ENCODE data around the gene ZNF771. TPM values are rescaled to one million over a fixed set of nuclear protein-coding genes. Genes with fewer than 3 reads are reported as not detected.

ZNF771 gene
- 2.8 to 4.1 TPM (median 4.0 TPM) in 3 replicates for polyA plus RNA-seq
- 0.59 TPM for polyA plus RNA-seq (2011; ENCODE audit: low read depth)
- 2.9 and 5.2 TPM in 2 replicates for polyA plus RNA-seq (2011; cell fraction: cytosol; rRNA removed)
- polyA plus RNA-seq (2011; cell fraction: nucleus; rRNA removed): 2.1 and 4.1 TPM in 2 replicates
- 1.7 and 3.3 TPM in 2 replicates for polyA plus RNA-seq (2012; ENCODE audit: low replicate concordance)
- 1.0 to 4.3 TPM (median 3.9 TPM) in 3 replicates for polyA minus RNA-seq
- 6.1 TPM for polyA minus RNA-seq (2011; cell fraction: cytosol; rRNA and poly(A)+ RNA removed)
- 1.7 and 2.2 TPM in 2 replicates for polyA minus RNA-seq (2011; cell fraction: nucleus; rRNA and poly(A)+ RNA removed)

GRCh38 chr16:30407102-30407803, at the start of gene ZNF771:
Gene ZNF771 (plus strand): TSS chr16:30407606. CDS start chr16:30408054, 448 bp downstream.
- peaks cover 4% of the 10 kb centered on the region for H3K9me1 ChIP-seq (ENCODE audit: control insufficient read depth, extremely low read depth, insufficient read depth, low read length)
- peaks cover 12% of the 10 kb centered on the region for H3K4me1 ChIP-seq (ENCODE audit: control insufficient read depth, extremely low read depth, insufficient read depth, low read length)
- peak within 1 kb of the TSS; percentile 53 to 79 (median 79) for H3K4me3 ChIP-seq (ENCODE audit: control insufficient read depth in 2 of 3, extremely low read depth in 1 of 3, insufficient read depth in 2 of 3, low read depth in 1 of 3, low read length in 3 of 3)
- H3K27me3 ChIP-seq (ENCODE audit: control insufficient read depth, extremely low read depth, insufficient read depth, low read length): no peaks in the 10 kb centered on the region
- H2AFZ ChIP-seq (ENCODE audit: control insufficient read depth, low read length): peak within 1 kb of the TSS; percentile 96
- H3K36me3 ChIP-seq (ENCODE audit: control insufficient read depth in 2 of 2, extremely low read depth in 1 of 2, insufficient read depth in 2 of 2, low read length in 2 of 2): peaks cover 3 to 8% of the 10 kb centered on the region in 2 experiments
- peak in 1 of 3 experiments; percentile 4 for TF ChIP-seq CTCF (optimal IDR thresholded peaks at IDR 0.05 in 1 of 3, IDR thresholded peaks at IDR 0.05 in 1 of 3, conservative IDR thresholded peaks at IDR 0.05 in 1 of 3; ENCODE audit: extremely low read depth in 1 of 3, insufficient read depth in 2 of 3, low read length in 3 of 3)
- no peak for TF ChIP-seq EZH2 (IDR thresholded peaks at IDR 0.05; ENCODE audit: low read length)
- peaks cover 6% of the 10 kb centered on the region for H3K79me2 ChIP-seq (ENCODE audit: control insufficient read depth, insufficient read depth, low read length)
- H3K9ac ChIP-seq (ENCODE audit: control insufficient read depth, extremely low read depth, insufficient read depth, low read length): peak within 1 kb of the TSS; percentile 83
- dilution Hi-C loops (cut with MboI; ENCODE audit: extremely low pct_ligation_motif_present, low sequenced_read_pairs): no loop called here
- no peaks in the 10 kb centered on the region for H4K20me1 ChIP-seq (ENCODE audit: control insufficient read depth, extremely low read depth, insufficient read depth, low read length)
- H3K27ac ChIP-seq (ENCODE audit: control insufficient read depth, insufficient read depth, low read length): peak within 1 kb of the TSS; percentile 66
- no peak for FAIRE-seq
- no peak for DNase-seq (ENCODE audit: low read depth, low spot score)
- peak within 1 kb of the TSS; percentile 95 for H3K4me2 ChIP-seq (ENCODE audit: control insufficient read depth, extremely low read depth, insufficient read depth, low read depth, low read length)
- H3K9me3 ChIP-seq (ENCODE audit: control insufficient read depth, low read depth, low read length): no peaks in the 10 kb centered on the region

GRCh38 chr16:30357715-30358576, 49.5 kb upstream of the ZNF771 start:
- no peak for FAIRE-seq

More at GRCh38 chr16:30357715-30358576, 49.5 kb upstream of the ZNF771 start:
- Histone ChIP-seq H3K27ac (ENCODE audit: control insufficient read depth, insufficient read depth, low read length) (no peak overlapping the region), H3K9ac (ENCODE audit: control insufficient read depth, extremely low read depth, insufficient read depth, low read length) (no peak overlapping the region), H3K36me3 (ENCODE audit: control insufficient read depth in 2 of 2, extremely low read depth in 1 of 2, insufficient read depth in 2 of 2, low read length in 2 of 2) (peaks cover 26 to 29% of the 10 kb centered on the region in 2 experiments), H4K20me1 (ENCODE audit: control insufficient read depth, extremely low read depth, insufficient read depth, low read length) (no peaks in the 10 kb centered on the region), H3K4me1 (ENCODE audit: control insufficient read depth, extremely low read depth, insufficient read depth, low read length) (peaks cover 16% of the 10 kb centered on the region), H3K27me3 (ENCODE audit: control insufficient read depth, extremely low read depth, insufficient read depth, low read length) (no peaks in the 10 kb centered on the region), H2AFZ (ENCODE audit: control insufficient read depth, low read length) (no peak overlapping the region), H3K4me3 (ENCODE audit: control insufficient read depth in 2 of 3, extremely low read depth in 1 of 3, insufficient read depth in 2 of 3, low read depth in 1 of 3, low read length in 3 of 3) (no peak overlapping the region), H3K79me2 (ENCODE audit: control insufficient read depth, insufficient read depth, low read length) (peaks cover 43% of the 10 kb centered on the region), H3K4me2 (ENCODE audit: control insufficient read depth, extremely low read depth, insufficient read depth, low read depth, low read length) (no peak overlapping the region), H3K9me3 (ENCODE audit: control insufficient read depth, low read depth, low read length) (no peaks in the 10 kb centered on the region), H3K9me1 (ENCODE audit: control insufficient read depth, extremely low read depth, insufficient read depth, low read length) (no peaks in the 10 kb centered on the region)
- DNase-seq (ENCODE audit: low read depth, low spot score): no peak
- TF ChIP-seq CTCF (optimal IDR thresholded peaks at IDR 0.05 in 1 of 3, IDR thresholded peaks at IDR 0.05 in 1 of 3, conservative IDR thresholded peaks at IDR 0.05 in 1 of 3; ENCODE audit: extremely low read depth in 1 of 3, insufficient read depth in 2 of 3, low read length in 3 of 3): no peak
- no peak for TF ChIP-seq EZH2 (IDR thresholded peaks at IDR 0.05; ENCODE audit: low read length)
- dilution Hi-C loops (cut with MboI; ENCODE audit: extremely low pct_ligation_motif_present, low sequenced_read_pairs): no loop called here
